Stimulated activated CD8-positive, alpha-beta memory T cell treated with anti-CD3 and anti-CD28 coated beads, Interleukin-15, amount 100 ng/mL, for 48 hours (primary cell): Measurements from ENCODE around the gene PCID2.

Experiments
- DNase-seq, 2 donors: peaks; one replicate each; pipeline ENCODE4 v3.0.0-alpha.2; 2020; ENCODE audit warnings: low read depth in 2 of 2

Gene PCID2

GRCh38 chr13:113187263-113187669, 21.2 kb downstream of the PCID2 start:
- peak; percentile 54 to 68 for DNase-seq

DNA sequence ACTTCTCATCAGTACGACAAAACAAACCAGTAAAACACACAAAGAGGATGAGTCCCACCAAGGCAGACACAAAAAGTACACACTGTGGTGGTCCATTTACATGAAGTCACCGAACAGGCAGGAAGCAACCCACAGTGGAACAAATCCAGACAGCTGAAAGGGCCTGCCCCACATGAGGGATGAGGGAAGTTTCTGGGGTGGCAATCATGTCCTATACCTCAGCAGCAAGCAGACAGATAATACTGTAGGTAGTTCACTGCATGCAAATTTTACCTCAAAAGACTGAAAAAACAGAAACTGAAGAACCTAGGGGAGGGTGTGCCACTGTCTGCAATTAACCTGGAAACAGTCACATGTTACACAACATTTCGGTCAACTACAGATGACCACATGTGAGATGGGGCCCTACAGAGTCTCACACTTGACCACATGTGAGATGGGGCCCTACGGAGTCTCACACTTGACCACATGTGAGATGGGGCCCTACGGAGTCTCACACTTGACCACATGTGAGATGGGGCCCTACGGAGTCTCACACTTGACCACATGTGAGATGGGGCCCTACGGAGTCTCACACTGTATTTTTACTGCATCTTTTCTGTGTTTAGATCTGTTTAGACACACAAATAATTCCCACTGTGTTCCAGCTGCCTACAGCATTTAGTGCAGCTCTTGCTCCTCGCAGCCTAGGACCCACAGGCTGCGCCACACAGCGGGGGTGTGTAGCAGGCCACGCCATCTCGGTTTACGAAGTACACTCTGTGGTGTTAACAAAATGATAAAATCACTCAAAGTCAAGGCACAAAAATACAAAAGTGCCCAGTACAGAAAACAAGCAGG, 22.2 kb downstream of the PCID2 start:
- no peak for DNase-seq

DNA sequence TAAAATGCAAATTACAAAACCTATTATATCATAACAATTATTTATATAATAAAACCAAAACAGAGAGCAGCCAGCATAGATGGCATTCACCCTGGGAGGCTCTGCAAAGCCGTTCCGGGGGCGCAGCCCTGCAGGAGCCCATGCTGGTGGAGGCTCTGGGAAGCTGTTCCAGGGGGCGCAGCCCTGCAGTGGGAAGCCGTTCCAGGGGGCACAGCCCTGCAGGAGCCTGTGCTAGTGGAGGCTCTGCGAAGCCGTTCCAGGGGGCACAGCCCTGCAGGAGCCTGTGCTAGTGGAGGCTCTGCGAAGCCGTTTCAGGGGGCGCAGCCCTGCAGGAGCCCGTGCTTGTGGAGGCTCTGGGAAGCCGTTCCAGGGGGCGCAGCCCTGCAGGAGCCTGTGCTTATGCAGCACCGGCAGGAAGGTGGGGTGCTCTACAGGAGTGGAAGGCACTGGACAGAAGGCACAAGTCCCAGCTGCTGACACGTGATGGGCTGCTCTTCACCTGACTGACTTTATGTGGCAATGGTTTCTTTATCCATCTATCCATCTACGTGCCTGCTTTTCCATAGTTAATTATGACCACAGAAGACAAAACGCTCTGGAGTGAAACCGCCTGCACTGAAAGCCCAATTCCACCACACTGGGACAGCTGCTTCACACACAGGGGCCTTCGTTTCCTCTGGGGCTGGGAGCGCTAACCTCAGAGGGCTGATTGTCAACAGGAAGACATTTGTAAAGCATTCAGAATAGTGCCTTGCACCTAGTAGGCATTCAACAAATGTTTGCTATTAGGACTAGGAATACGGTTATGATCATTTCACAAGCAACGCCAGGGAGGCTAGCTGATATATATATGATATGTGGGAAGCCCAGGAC, 23.7 kb downstream of the PCID2 start:
- DNase-seq, result peak in 1 of 2 donors; percentile 16

DNA sequence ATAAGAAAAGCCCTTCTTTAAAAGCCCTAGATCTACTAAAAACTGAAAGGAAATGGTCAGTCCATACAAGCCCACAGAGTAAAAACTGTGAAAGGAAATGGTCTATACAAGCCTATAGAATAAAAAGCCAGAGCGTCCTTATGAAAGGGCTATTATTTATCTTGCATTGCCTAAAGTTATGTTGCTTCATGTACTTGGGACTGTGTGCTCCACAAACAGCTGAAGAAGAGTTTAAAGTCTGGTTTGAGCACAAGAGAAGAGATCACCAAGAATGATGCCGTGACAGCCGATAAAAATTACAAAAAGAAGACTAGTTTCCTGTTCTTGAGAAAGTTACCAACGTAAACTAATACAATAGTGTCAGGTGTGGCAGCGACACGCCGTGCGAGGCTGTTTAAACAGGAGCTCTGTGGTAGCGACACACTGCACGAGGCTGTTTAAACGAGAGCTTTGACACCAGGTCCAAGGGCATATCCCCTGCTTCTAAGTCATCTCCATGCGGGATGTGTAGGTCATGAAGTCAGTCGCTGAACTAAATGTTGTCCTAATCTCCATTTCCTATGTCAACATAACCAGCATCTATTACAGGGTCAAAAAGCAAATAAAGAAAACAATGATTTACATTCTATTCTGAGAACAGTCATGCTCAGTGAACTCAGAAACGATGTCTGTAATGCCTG, 24.9 kb downstream of the PCID2 start:
- no peak for DNase-seq

DNA sequence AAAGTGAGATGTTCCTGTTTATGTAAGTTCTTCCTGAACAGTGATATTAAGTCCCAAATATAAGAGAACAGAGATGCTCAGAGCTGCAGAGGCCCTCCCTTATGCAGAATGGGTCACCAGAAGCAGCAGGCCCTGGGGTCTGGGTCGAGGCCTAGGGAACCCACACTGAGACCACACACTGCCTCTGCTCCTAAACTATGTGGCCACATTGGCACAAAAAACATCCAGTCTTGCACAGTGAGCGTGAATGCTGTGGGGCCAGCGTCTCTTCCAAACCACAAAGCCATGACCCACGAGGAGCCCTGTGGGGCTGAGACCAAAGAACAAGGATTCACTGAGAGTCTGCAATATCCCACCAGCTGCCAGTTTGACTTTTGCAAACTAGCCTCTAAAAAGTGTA, 26.4 kb downstream of the PCID2 start:
- DNase-seq, result no peak

GRCh38 chr13:113179374-113180230, 28.9 kb downstream of the PCID2 start:
- no peak for DNase-seq

DNA sequence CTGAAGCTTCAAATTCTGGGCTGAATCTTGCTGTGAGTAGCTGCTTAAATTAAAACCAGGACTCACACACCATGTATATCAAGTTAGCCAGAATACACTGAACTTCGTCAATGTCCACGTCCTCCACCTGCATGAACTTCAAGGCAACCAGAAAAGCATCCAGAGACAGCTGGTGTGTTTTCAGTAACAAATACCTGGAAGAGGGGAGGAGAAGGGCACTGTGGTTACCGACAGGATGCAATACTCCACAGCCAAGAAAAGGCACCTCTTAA, 29.6 kb downstream of the PCID2 start:
- DNase-seq, result no peak

- no peak for DNase-seq
Observed at GRCh38 chr13:113178070-113178895, 30.2 kb downstream of the PCID2 start.

GRCh38 chr13:113176822-113177221, 31.6 kb downstream of the PCID2 start:
- DNase-seq, result no peak

- DNase-seq, result no peak
Observed at GRCh38 chr13:113176280-113176679, 32.2 kb downstream of the PCID2 start.

DNA sequence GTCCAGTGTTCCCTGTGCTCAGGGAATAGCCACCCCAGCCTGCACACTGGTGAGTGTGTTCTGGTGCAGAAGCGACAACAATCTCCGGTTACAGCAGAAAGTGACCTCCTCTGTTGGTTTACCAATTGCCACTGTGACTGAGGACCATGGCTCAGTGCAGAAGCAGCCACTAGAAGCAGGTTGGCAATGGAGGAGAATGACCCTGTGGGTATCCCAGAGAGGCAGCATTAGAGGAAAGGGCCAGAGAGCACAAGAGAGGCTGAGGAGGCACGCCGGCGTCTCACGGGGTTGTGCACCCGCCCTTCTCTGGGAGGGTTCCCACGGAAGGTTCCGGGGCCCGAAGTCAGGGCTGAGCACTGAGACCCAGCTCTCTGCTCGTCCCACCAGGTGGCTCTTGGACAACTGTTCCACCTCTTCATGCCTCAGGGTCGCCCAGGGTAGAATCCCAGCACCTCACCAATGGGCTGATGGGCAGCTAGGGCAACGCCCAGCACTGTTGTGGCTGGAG, 36.0 kb downstream of the PCID2 start:
- no peak for DNase-seq

DNA sequence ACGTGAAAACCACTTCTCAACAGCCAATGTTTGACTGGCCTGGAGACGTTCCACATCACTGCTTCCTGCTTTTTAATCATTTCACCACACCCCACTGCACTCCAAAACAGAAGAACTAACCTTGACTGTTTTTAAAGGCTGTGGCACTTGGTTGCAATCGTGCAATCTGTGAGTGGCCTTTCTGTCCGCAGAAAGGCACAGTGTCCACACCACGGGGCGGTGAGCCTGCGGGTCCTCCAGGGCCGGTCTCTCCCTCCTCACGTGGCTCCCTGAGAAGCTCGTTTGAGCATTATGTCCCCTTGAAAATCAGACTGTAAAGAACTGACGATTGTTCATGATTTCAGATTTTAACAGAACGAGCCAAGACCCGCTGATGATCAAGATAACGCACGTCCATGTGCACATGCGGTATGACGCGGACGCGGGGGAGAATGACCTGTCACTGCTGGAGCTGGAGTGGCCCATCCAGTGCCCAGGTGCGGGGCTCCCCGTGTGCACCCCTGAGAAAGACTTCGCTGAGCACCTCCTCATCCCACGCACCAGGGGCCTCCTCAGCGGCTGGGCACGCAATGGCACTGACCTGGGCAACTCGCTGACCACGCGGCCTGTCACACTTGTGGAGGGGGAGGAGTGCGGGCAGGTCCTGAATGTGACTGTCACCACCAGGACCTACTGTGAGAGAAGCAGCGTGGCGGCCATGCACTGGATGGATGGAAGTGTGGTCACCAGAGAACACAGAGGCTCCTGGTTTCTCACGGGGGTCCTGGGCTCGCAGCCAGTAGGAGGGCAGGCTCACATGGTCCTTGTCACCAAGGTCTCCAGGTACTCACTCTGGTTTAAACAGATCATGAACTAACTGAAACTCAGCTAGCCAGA, 37.0 kb downstream of the PCID2 start:
- no peak for DNase-seq

DNA sequence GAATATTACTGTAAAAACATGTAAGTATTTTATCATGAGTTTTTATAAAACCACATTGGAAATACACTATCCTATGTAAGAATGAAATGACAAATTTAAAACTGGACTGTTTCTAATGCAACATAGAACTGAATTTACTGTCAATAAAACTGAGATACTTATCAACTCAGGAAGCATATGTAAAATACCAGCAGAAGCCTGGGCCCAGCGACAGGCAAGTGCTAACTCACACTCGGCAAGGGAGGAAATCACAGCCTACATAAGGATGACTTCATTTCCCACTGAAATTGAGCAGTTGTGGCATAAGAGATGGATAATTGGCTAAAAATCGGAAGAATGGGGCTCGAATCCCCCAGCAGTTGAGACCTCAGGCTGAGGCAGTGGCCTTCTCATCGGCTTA, 38.0 kb downstream of the PCID2 start:
- no peak for DNase-seq

DNA sequence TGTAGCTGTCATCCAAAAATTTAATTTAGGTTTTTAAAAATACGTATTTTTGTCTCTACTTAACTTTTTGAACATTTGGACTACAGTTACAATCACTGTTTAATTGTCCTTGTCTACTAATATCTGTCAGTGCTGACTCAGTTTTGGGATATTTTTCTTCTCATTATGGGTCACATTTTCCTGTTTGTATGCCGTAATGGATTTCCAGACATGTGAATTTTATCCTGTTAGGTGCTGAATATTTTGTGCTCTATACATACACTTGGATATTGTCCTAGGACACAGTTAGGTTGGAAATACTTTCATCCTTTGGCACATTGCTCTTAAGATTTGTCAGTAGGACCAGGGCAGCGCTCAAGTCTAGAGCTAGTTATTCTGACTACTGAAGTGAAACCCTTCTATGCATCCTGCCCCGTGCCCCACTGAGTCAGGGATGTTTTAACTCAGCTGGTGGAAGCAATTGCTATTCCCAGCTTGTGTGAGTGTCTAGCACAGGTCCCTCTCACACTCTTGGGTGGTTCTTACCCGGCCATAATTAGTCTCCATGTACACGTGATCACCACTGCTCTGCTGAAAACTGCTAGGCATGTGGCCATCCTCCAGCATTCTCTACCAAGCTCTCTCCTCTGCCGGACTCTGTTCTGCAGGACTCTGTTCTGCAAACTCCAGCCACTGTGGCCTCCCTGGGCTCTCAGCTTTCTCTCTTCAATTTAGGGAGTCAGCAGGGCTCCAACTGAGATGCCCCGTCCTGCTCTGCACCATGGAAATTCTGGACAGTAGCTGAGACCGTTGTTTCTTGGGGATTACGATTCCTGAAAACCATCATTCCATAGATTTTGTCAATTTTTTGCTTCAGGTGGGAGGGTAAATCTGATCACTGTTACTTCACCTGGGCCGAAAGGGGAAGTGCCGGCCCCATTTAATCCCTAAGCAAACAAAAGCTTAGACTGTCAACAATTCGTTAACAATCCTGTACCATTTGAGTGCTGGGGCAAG, 38.9 kb downstream of the PCID2 start:
- no peak for DNase-seq

GRCh38 chr13:113168211-113168610, 40.3 kb downstream of the PCID2 start:
- no peak for DNase-seq

DNA sequence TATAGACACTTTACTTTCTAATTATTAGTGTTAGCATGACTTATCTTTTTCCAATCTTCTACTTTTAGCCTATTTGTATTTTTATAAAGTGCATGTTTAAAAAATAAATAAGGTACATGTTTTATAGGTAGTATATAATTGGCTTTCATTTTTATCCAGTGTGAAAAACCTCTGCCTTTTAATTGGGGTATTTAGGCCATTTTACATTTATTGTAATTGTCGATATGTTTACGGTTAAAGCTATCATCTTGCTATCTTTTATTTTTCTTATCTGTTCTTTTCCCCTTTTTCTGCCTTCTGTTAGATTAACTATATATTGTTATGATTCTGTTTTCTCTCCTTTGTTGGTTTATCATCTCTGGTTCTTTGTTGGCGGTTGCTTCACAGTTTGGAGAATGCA, 40.9 kb downstream of the PCID2 start:
- no peak for DNase-seq

GRCh38 chr13:113167155-113167554, 41.3 kb downstream of the PCID2 start:
- DNase-seq, result no peak

DNA sequence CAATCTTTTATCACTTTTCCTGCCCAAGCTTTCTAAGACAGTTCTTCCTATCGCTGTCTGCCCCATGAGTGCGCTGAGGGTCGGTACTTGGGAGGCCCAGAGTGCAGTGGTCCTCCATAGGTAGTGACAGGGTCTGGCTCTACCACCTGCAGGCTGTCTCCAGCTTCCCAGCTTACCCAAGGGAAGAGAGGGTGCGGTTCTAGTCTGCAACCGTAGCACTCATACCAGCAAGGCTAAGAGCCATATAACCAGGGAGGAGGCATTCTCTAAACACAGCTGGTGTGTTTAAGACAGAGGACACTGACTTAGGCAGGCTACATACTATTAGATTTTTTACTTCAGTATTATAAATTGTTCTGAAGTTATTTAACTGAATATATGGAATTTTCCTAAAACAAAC, 41.8 kb downstream of the PCID2 start:
- DNase-seq, result no peak
